Right lobe of liver (tissue), 4 donors: Measurements from ENCODE around the gene GATA2.

Experiments used
- POLR2A ChIP-seq: fragments of 450-650 bp; IDR thresholded peaks from one replicate; pipeline ENCODE4 v1.6.1; 2017; ENCODE audit warnings: antibody characterized with exemption, mild to moderate bottlenecking
- TF ChIP-seq, protein P1 (sequence below), 4 donors: fragments of 200-600 bp in 3 of 4; fragments of 450-650 bp in 1 of 4; IDR thresholded peaks; one replicate each; pipeline versions ENCODE4 v1.5.1 to v1.8.0; 2016 to 2022; ENCODE audit warnings: antibody characterized with exemption in 4 of 4, mild to moderate bottlenecking in 2 of 4
- donor health status: DM: no; HTN: no; CAD: no.
- donor health status: DM: no; HTN: no; CAD: no.
- donor health status: DM: no; HTN: yes; CAD: no.

DNA sequence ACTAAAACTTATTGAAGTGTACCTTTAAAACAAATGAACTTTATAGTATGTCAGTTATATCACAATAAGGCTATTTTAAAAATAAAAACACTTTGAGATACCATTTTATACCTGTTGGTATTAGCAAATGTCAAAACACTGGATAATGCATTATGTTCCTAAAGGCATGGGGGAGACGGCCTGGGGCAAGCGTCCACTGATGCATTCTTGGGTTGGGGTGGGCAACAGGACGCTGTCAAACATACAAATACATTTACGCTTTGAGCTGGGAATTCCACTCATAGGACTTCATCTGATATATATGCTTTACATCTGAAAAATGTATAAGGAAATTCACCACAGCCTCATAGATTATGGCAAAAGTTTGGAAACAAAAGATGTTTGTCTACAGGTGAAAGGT is 7.6 kb upstream of the GATA2 start:
- TF ChIP-seq, protein P1, sequence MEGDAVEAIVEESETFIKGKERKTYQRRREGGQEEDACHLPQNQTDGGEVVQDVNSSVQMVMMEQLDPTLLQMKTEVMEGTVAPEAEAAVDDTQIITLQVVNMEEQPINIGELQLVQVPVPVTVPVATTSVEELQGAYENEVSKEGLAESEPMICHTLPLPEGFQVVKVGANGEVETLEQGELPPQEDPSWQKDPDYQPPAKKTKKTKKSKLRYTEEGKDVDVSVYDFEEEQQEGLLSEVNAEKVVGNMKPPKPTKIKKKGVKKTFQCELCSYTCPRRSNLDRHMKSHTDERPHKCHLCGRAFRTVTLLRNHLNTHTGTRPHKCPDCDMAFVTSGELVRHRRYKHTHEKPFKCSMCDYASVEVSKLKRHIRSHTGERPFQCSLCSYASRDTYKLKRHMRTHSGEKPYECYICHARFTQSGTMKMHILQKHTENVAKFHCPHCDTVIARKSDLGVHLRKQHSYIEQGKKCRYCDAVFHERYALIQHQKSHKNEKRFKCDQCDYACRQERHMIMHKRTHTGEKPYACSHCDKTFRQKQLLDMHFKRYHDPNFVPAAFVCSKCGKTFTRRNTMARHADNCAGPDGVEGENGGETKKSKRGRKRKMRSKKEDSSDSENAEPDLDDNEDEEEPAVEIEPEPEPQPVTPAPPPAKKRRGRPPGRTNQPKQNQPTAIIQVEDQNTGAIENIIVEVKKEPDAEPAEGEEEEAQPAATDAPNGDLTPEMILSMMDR (IDR thresholded peaks at IDR 0.05): no peak
- no peak for TF ChIP-seq POLR2A
